Osteocyte (in vitro differentiated cells): ENCODE data around the gene NRXN2. TPM values are rescaled to one million over a fixed set of nuclear protein-coding genes. Genes with fewer than 3 reads are reported as not detected.

Experiments
- DNase-seq: peaks from one replicate; pipeline ENCODE4 v3.0.0; 2021; ENCODE audit warnings: mixed read lengths; ENCODE audit not compliant: unreplicated experiment; ENCODE audit errors: extremely low spot score
- H3K27ac Mint-ChIP-seq: one replicate; pipeline ENCODE4 v1.8.0; 2021; ENCODE audit warnings: mild to moderate bottlenecking, mixed read lengths; ENCODE audit not compliant: unreplicated experiment
- H3K27me3 Mint-ChIP-seq: one replicate; pipeline ENCODE4 v1.8.0; 2021; ENCODE audit warnings: mixed read lengths; ENCODE audit not compliant: unreplicated experiment
- H3K36me3 Mint-ChIP-seq: one replicate; pipeline ENCODE4 v1.8.0; 2021; ENCODE audit warnings: mixed read lengths; ENCODE audit not compliant: unreplicated experiment
- H3K4me1 Mint-ChIP-seq: one replicate; pipeline ENCODE4 v1.8.0; 2021; ENCODE audit warnings: mixed read lengths; ENCODE audit not compliant: unreplicated experiment
- H3K4me3 Mint-ChIP-seq: one replicate; pipeline ENCODE4 v1.8.0; 2021; ENCODE audit warnings: mild to moderate bottlenecking, moderate library complexity, mixed read lengths; ENCODE audit not compliant: unreplicated experiment
- H3K9me3 Mint-ChIP-seq: one replicate; pipeline ENCODE4 v1.8.0; 2021; ENCODE audit warnings: mixed read lengths; ENCODE audit not compliant: unreplicated experiment
- CTCF ChIP-seq: fragments of 200-600 bp; sonication (generic); IDR thresholded peaks from 2 replicates; pipeline ENCODE4 v1.5.0; 2021; ENCODE audit warnings: antibody characterized with exemption, mild to moderate bottlenecking, moderate library complexity
- total RNA-seq: library from RNA; stranded (reverse); gene quantifications from 2 replicates; pipeline ENCODE4 v1.2.1, GENCODE V29; 2021

NRXN2 gene
- total RNA-seq, 1 donor from 2014 or later = 2.6 TPM

- no peak overlapping the region for H3K27ac Mint-ChIP-seq
- peaks cover 5% of the 10 kb centered on the region for H3K9me3 Mint-ChIP-seq
- H3K27me3 Mint-ChIP-seq = peaks cover 9% of the 10 kb centered on the region
Measured at GRCh38 chr11:64601605-64602465, 121.2 kb downstream of the NRXN2 start.

GRCh38 chr11:64600281-64600992, 122.6 kb downstream of the NRXN2 start:
- Mint-ChIP-seq H3K4me3 (no peak overlapping the region), H3K36me3 (no peaks in the 10 kb centered on the region), H3K4me1 (no peaks in the 10 kb centered on the region), H3K27me3 (peaks cover 8% of the 10 kb centered on the region), H3K9me3 (peaks cover 5% of the 10 kb centered on the region), H3K27ac (no peak overlapping the region)
- no peak for DNase-seq
- no peak for TF ChIP-seq CTCF

More at GRCh38 chr11:64601605-64602465, 121.2 kb downstream of the NRXN2 start:
- Mint-ChIP-seq H3K4me1 (no peaks in the 10 kb centered on the region), H3K4me3 (no peak overlapping the region), H3K36me3 (no peaks in the 10 kb centered on the region)
- no peak for DNase-seq
- TF ChIP-seq CTCF = no peak

- Mint-ChIP-seq H3K27ac (no peak overlapping the region), H3K4me1 (no peaks in the 10 kb centered on the region), H3K36me3 (no peaks in the 10 kb centered on the region), H3K4me3 (no peak overlapping the region), H3K27me3 (peaks cover 6% of the 10 kb centered on the region), H3K9me3 (peaks cover 5% of the 10 kb centered on the region)
- no peak for DNase-seq
- TF ChIP-seq CTCF = no peak
Measured at GRCh38 chr11:64599698-64600211, 123.2 kb downstream of the NRXN2 start.

- Mint-ChIP-seq H3K27ac (no peak overlapping the region), H3K4me3 (no peak overlapping the region), H3K4me1 (no peaks in the 10 kb centered on the region), H3K36me3 (no peaks in the 10 kb centered on the region), H3K27me3 (no peaks in the 10 kb centered on the region), H3K9me3 (peaks cover 5% of the 10 kb centered on the region)
- TF ChIP-seq CTCF = no peak
- no peak for DNase-seq
Measured at GRCh38 chr11:64598797-64599697, 124.0 kb downstream of the NRXN2 start.
